HL-60 (cell line): ENCODE measurements around the gene CCNA1.
A peak's percentile ranks its signal among the peaks of the same experiment; 100 is the strongest.

Experiments used
- DNase-seq, 2 experiments: peaks; one replicate each; pipeline ENCODE4 v3.0.0-alpha.2; 2010 to 2020; ENCODE audit warnings: low read depth in 1 of 2, low spot score in 1 of 2
- H3K27ac ChIP-seq: fragments of 250-450 bp; sonication (Bioruptor Pico); replicated peaks from 2 replicates; pipeline ENCODE4 v1.5.1; 2020; ENCODE audit warnings: mild to moderate bottlenecking, moderate library complexity
- H3K27me3 ChIP-seq: fragments of 250-450 bp; sonication (Bioruptor Pico); 2 replicates; pipeline ENCODE4 v1.5.1; 2021; ENCODE audit warnings: mild to moderate bottlenecking, moderate library complexity; ENCODE audit not compliant: insufficient read depth, poor library complexity, severe bottlenecking
- H3K4me3 ChIP-seq: replicated peaks from 2 replicates; pipeline ENCODE4 v1.5.1; 2011; ENCODE audit warnings: mild to moderate bottlenecking, control low read depth, low read length; ENCODE audit not compliant: insufficient read depth
- CTCF ChIP-seq: IDR thresholded peaks from one replicate; pipeline ENCODE4 v1.5.1; 2011; ENCODE audit warnings: low read length, control low read depth, inconsistent platforms; ENCODE audit not compliant: insufficient read depth
- GABPA ChIP-seq: IDR thresholded peaks from 2 replicates; pipeline ENCODE4 v1.6.1; 2012; ENCODE audit warnings: low read depth
- POLR2AphosphoS5 ChIP-seq: IDR thresholded peaks from 2 replicates; pipeline ENCODE4 v1.6.1; 2012; ENCODE audit warnings: low read depth
- REST ChIP-seq: IDR thresholded peaks from 2 replicates; pipeline ENCODE4 v1.6.1; 2012; ENCODE audit warnings: low read depth; ENCODE audit not compliant: insufficient replicate concordance
- SPI1 ChIP-seq: IDR thresholded peaks from 2 replicates; pipeline ENCODE4 v1.6.1; 2012; ENCODE audit warnings: low read depth, mild to moderate bottlenecking, borderline replicate concordance

CCNA1 gene

GRCh38 chr13:36405151-36405550, 27.1 kb upstream of the CCNA1 start:
- no peak overlapping the region for H3K4me3 ChIP-seq
- no peak for TF ChIP-seq SPI1
- TF ChIP-seq POLR2AphosphoS5: peak; percentile 39; the same call in 1 of the 2 replicates
- peak in 1 of 2 experiments; percentile 40 for DNase-seq

GRCh38 chr13:36412736-36413135, 19.6 kb upstream of the CCNA1 start:
- no peaks in the 10 kb centered on the region for H3K27me3 ChIP-seq
- no peak overlapping the region for H3K27ac ChIP-seq
- DNase-seq: no peak
- no peak overlapping the region for H3K4me3 ChIP-seq
- TF ChIP-seq GABPA (no peak), POLR2AphosphoS5 (no peak), CTCF (no peak), SPI1 (no peak), REST (no peak)

More at GRCh38 chr13:36405151-36405550, 27.1 kb upstream of the CCNA1 start:
- no peaks in the 10 kb centered on the region for H3K27me3 ChIP-seq
- H3K27ac ChIP-seq: no peak overlapping the region

- Histone ChIP-seq H3K4me3 (peak overlapping the region; percentile 6; the same call in 1 of the 2 replicates), H3K27me3 (no peaks in the 10 kb centered on the region), H3K27ac (no peak overlapping the region)
- no peak for DNase-seq
- TF ChIP-seq GABPA (no peak), REST (no peak), SPI1 (no peak), POLR2AphosphoS5 (no peak), CTCF (no peak)
Measured at GRCh38 chr13:36413161-36413560, 19.1 kb upstream of the CCNA1 start.

- TF ChIP-seq GABPA (no peak), SPI1 (peak; percentile 77)
- DNase-seq: no peak
Measured at GRCh38 chr13:36414461-36414860, 17.8 kb upstream of the CCNA1 start.

GRCh38 chr13:36417331-36417730, 15.0 kb upstream of the CCNA1 start:
- peak in 1 of 2 experiments; percentile 58 for DNase-seq
- Histone ChIP-seq H3K27ac (peak overlapping the region; percentile 87), H3K27me3 (no peaks in the 10 kb centered on the region), H3K4me3 (no peak overlapping the region)
- TF ChIP-seq POLR2AphosphoS5 (no peak), SPI1 (peak; percentile 94), CTCF (no peak), REST (no peak)

More at GRCh38 chr13:36414461-36414860, 17.8 kb upstream of the CCNA1 start:
- no peaks in the 10 kb centered on the region for H3K27me3 ChIP-seq
- no peak overlapping the region for H3K4me3 ChIP-seq
- peak overlapping the region; percentile 8; the same call in 1 of the 2 replicates for H3K27ac ChIP-seq
